HG02588 (cell line): ENCODE measurements around the gene GATA5.

Experiments
- ATAC-seq: cut with Tn5 transposase; IDR thresholded peaks from one replicate; pipeline ENCODE4 v1.9.1; 2021; ENCODE audit warnings: mild to moderate bottlenecking, moderate library complexity; ENCODE audit not compliant: unreplicated experiment

The GATA5 gene

GRCh38 chr20:62473717-62474603 lies 1.8 kb downstream of the GATA5 start:
- no peak for ATAC-seq

- no peak for ATAC-seq
Observed at GRCh38 chr20:62472941-62473585, 2.7 kb downstream of the GATA5 start.

GRCh38 chr20:62472138-62472940 lies 3.5 kb downstream of the GATA5 start:
- no peak for ATAC-seq

GRCh38 chr20:62470459-62470858 lies 5.3 kb downstream of the GATA5 start:
- ATAC-seq = no peak

- no peak for ATAC-seq
Observed at GRCh38 chr20:62470001-62470400, 5.8 kb downstream of the GATA5 start.

- ATAC-seq = no peak
Observed at GRCh38 chr20:62469352-62469751, 6.4 kb downstream of the GATA5 start.

GRCh38 chr20:62466806-62467537 lies 8.8 kb downstream of the GATA5 start:
- ATAC-seq = no peak

- no peak for ATAC-seq
Observed at GRCh38 chr20:62466072-62466760, 9.6 kb downstream of the GATA5 start.

- ATAC-seq = no peak
Observed at GRCh38 chr20:62464990-62465389, 10.8 kb downstream of the GATA5 start.

- no peak for ATAC-seq
Observed at GRCh38 chr20:62464425-62464770, 11.4 kb downstream of the GATA5 start.

- ATAC-seq = no peak
Observed at GRCh38 chr20:62463651-62464424, 12.0 kb downstream of the GATA5 start.

GRCh38 chr20:62462976-62463592 lies 12.7 kb downstream of the GATA5 start:
- no peak for ATAC-seq

GRCh38 chr20:62461834-62462233 lies 14.0 kb downstream of the GATA5 start:
- no peak for ATAC-seq

GRCh38 chr20:62461157-62461556 lies 14.6 kb downstream of the GATA5 start:
- ATAC-seq = no peak

GRCh38 chr20:62460678-62461077 lies 15.1 kb downstream of the GATA5 start:
- no peak for ATAC-seq

- ATAC-seq = no peak
Observed at GRCh38 chr20:62459488-62459887, 16.3 kb downstream of the GATA5 start.

- ATAC-seq = no peak
Observed at GRCh38 chr20:62458275-62459251, 17.2 kb downstream of the GATA5 start.

- ATAC-seq = no peak
Observed at GRCh38 chr20:62457831-62458230, 18.0 kb downstream of the GATA5 start.
